Mesenchymal stem cell (in vitro differentiated cells and primary cell): ENCODE results near the gene FAAP100. TPM values are rescaled to one million over a fixed set of nuclear protein-coding genes. Genes with fewer than 3 reads are reported as not detected.

ENCODE experiments used
- small RNA-seq: library from polyadenylated mRNA; stranded (forward); fragments of <200 nt; extraction: miRNeasy Mini kit (QIAGEN cat#:217004); gene quantifications from one replicate; pipeline ENCODE3, GENCODE V24; 2013; ENCODE audit warnings: low read depth

The FAAP100 gene

Small RNAs within 50 kb of the gene (small RNA-seq; reads per million reads assigned to genes)
- gene RF00019: not detected
